PC-3 (cell line): ENCODE results near the gene ANKRD35.

Experiments
- EZH2phosphoT487 ChIP-seq: fragments of 300-600 bp; sonication (generic); IDR thresholded peaks from 2 replicates; pipeline ENCODE4 v1.6.1; 2018; ENCODE audit warnings: mild to moderate bottlenecking, antibody characterized with exemption, low read length, borderline replicate concordance
- TF ChIP-seq, protein P1 (sequence below): fragments of 300-600 bp; sonication (generic); conservative IDR thresholded peaks from 2 replicates; pipeline ENCODE4 v1.5.1; 2017; ENCODE audit warnings: antibody characterized with exemption, low read depth, mild to moderate bottlenecking, low read length

DNA sequence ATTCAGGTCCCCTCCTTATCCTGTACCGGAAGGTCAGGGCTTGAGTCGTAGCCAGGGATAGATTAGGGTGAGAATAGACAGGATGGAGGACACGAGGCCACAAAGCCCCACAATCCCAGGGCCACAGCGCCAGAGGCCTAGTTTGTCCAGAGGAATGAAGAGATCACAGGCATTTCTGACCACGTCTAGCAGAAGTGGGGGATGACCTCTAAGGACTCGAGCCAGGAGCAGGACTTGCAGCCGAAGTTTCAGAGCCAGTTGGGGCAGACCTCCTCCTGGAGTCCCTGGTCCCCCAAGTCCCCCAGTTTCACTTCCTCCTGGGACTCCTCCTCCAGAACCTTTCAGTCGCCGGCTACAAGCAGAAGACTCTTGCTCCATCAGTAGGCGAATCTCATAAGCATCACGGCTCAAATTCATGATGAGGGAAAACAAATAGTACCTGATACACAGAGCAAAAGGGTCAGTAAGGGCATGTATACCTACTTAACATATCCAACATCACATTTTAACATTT, 26.5 kb upstream of the ANKRD35 start:
- TF ChIP-seq, protein P1, sequence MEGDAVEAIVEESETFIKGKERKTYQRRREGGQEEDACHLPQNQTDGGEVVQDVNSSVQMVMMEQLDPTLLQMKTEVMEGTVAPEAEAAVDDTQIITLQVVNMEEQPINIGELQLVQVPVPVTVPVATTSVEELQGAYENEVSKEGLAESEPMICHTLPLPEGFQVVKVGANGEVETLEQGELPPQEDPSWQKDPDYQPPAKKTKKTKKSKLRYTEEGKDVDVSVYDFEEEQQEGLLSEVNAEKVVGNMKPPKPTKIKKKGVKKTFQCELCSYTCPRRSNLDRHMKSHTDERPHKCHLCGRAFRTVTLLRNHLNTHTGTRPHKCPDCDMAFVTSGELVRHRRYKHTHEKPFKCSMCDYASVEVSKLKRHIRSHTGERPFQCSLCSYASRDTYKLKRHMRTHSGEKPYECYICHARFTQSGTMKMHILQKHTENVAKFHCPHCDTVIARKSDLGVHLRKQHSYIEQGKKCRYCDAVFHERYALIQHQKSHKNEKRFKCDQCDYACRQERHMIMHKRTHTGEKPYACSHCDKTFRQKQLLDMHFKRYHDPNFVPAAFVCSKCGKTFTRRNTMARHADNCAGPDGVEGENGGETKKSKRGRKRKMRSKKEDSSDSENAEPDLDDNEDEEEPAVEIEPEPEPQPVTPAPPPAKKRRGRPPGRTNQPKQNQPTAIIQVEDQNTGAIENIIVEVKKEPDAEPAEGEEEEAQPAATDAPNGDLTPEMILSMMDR, result no peak
- TF ChIP-seq EZH2phosphoT487, result no peak
